ENCODE data around the gene C2orf68.

GRCh38 chr2:85575739-85576138 lies 36.1 kb downstream of the C2orf68 start:
- TF ChIP-seq POLR2AphosphoS5 (IDR thresholded peaks at IDR 0.05; ENCODE audit: borderline replicate concordance, low read depth, low read length) (no peak), EZH2 (IDR thresholded peaks at IDR 0.05) (no peak)

Data from SK-N-MC (cell line).